Testis (tissue), 2 donors: ENCODE data around the gene PYGB.

Experiments used
- POLR2A ChIP-seq: fragments of 450-650 bp; IDR thresholded peaks from one replicate; pipeline ENCODE4 v1.6.1; 2017; ENCODE audit warnings: antibody characterized with exemption, mild to moderate bottlenecking, moderate library complexity
- TF ChIP-seq, protein P1 (sequence below), 3 experiments: fragments of 450-650 bp in 2 of 3; fragments of 200-600 bp in 1 of 3; sonication (generic) in 1 of 3; IDR thresholded peaks; one replicate each; pipeline ENCODE4 v1.5.1; 2016 to 2019; ENCODE audit warnings: antibody characterized with exemption in 3 of 3, mild to moderate bottlenecking in 2 of 3, moderate library complexity in 1 of 3

DNA sequence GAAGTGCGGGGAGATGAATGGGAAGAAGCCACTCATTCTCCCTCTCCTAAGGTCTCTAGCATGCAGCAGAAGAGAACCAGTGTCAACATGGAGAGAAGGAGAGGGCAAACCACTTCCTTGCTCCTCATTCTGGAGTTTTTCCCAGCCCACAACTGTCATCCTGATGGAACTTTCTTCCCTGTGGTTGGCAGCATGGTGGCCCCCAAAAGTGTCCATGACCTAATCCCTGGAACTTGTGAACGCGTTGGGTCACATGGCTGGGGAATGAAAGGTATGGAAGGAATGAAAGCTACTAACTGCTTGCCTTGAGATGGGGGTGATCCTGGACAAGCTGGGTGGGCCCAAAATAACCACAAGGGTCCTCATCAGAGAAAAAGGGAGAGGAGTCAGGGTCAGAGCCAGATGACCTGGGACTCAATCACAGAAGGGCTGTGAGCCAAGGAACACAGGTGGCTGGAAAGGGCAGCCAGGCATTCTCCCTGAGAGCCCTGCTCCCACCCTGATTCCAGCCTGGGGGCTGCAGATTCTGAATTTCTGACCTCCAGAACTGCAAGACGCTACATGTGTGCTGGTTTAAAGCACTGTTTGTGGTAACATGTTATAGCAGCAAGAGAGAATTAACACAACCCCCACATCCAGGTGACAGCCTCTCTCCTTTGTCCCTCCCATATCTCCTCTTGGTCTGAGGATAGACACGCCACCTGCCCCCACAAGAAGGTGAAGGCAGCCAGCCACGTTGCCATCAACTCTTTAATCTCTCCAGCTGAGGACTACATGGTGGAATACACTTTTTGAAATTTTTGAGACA, 63.2 kb downstream of the PYGB start:
- TF ChIP-seq, protein P1, sequence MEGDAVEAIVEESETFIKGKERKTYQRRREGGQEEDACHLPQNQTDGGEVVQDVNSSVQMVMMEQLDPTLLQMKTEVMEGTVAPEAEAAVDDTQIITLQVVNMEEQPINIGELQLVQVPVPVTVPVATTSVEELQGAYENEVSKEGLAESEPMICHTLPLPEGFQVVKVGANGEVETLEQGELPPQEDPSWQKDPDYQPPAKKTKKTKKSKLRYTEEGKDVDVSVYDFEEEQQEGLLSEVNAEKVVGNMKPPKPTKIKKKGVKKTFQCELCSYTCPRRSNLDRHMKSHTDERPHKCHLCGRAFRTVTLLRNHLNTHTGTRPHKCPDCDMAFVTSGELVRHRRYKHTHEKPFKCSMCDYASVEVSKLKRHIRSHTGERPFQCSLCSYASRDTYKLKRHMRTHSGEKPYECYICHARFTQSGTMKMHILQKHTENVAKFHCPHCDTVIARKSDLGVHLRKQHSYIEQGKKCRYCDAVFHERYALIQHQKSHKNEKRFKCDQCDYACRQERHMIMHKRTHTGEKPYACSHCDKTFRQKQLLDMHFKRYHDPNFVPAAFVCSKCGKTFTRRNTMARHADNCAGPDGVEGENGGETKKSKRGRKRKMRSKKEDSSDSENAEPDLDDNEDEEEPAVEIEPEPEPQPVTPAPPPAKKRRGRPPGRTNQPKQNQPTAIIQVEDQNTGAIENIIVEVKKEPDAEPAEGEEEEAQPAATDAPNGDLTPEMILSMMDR (IDR thresholded peaks at IDR 0.05): no peak
- TF ChIP-seq POLR2A: no peak
